GM12878 (cell line): ENCODE results near the gene HYAL1. TPM values are rescaled to one million over a fixed set of nuclear protein-coding genes. Genes with fewer than 3 reads are reported as not detected.

Experiments used
- CUX1 ChIP-seq: IDR thresholded peaks from 2 replicates; pipeline ENCODE4 v1.6.1; 2012; ENCODE audit warnings: improper control_type of control experiment, low read depth, low read length; ENCODE audit not compliant: insufficient replicate concordance
- EED ChIP-seq: sonication (generic); IDR thresholded peaks from 2 replicates; pipeline ENCODE4 v1.6.1; 2016; ENCODE audit warnings: antibody characterized with exemption, low read depth
- IRF5 ChIP-seq: fragments of 450-650 bp; IDR thresholded peaks from 2 replicates; pipeline ENCODE4 v1.6.1; 2017; ENCODE audit warnings: borderline replicate concordance
- MXI1 ChIP-seq: fragments of 150-350 bp; IDR thresholded peaks from 2 replicates; pipeline ENCODE4 v1.6.1; 2011; ENCODE audit warnings: low read depth, mild to moderate bottlenecking, inconsistent platforms, low read length, improper control_type of control experiment
- SRF ChIP-seq, 2 experiments: IDR thresholded peaks; 2 replicates each; pipeline ENCODE4 v1.6.1; 2011; ENCODE audit warnings: low read depth in 2 of 2, low read length in 2 of 2, mild to moderate bottlenecking in 1 of 2, moderate library complexity in 1 of 2
- polyA plus RNA-seq, 11 experiments: library from polyadenylated mRNA; depleted of rRNA in 4 of 11; unstranded in 6 of 11; stranded (reverse) in 5 of 11; fragments of >200 nt; fragmentation: Nextera tagmentation in 4 of 11; fragmentation: Illumina TruSeq in 1 of 11; extraction: Ambion mirVana in 4 of 11; extraction: Trizol in 1 of 11; gene quantifications; 1 replicate in 1 of 11; 2 replicates in 10 of 11; pipeline versions ENCODE4 v1.2.1 to v1.2.3, GENCODE V29; 2011 to 2016; ENCODE audit warnings: inconsistent platforms in 2 of 11, missing spikeins in 2 of 11, low read depth in 1 of 11
- total RNA-seq, 4 experiments: library from RNA; depleted of rRNA in 3 of 4; stranded (reverse); fragments of >200 nt in 3 of 4; fragmentation: Illumina TruSeq in 1 of 4; extraction: Trizol in 1 of 4; gene quantifications; 2 replicates each; pipeline versions ENCODE4 v1.2.1 to v1.2.3, GENCODE V29; 2013 to 2021

HYAL1 gene
- total and polyA plus RNA-seq, 10 of the 15 experiments (the other 5 are each of a cell fraction or from before 2014, with no cell fraction given): 0.04 to 0.55 (median 0.18) TPM; not detected in 2

- TF ChIP-seq CUX1 (no peak), SRF (IDR thresholded peaks at IDR 0.05; ENCODE audit: low read depth in 2 of 2, low read length in 2 of 2) (no peak), EED (no peak), MXI1 (no peak), IRF5 (no peak)
These were observed 33.9 kb downstream of the HYAL1 start (continued) for GRCh38 chr3:50269460-50269859.
